ENCODE measurements around the gene SLMAP. TPM values are rescaled to one million over a fixed set of nuclear protein-coding genes. Genes with fewer than 3 reads are reported as not detected.

SLMAP gene
- polyA plus RNA-seq, 1 donor (not counting 4 experiments of a cell fraction or from before 2014, with no cell fraction given), result 58.0 TPM

- no peak overlapping the region for H3K4me2 ChIP-seq (ENCODE audit: control insufficient read depth, extremely low read depth, insufficient read depth, low read depth, low read length)
- no peak overlapping the region for H3K4me3 ChIP-seq (ENCODE audit: control insufficient read depth in 2 of 3, extremely low read depth in 1 of 3, insufficient read depth in 2 of 3, low read depth in 1 of 3, low read length in 3 of 3)
- H3K27me3 ChIP-seq (ENCODE audit: control insufficient read depth, extremely low read depth, insufficient read depth, low read length), result no peaks in the 10 kb centered on the region
- DNase-seq (ENCODE audit: low read depth, low spot score) (no peak), FAIRE-seq (no peak)
- H3K9me1 ChIP-seq (ENCODE audit: control insufficient read depth, extremely low read depth, insufficient read depth, low read length), result peaks cover 2% of the 10 kb centered on the region
- peaks cover 11% of the 10 kb centered on the region for H4K20me1 ChIP-seq (ENCODE audit: control insufficient read depth, extremely low read depth, insufficient read depth, low read length)
- peaks cover 94% of the 10 kb centered on the region for H3K79me2 ChIP-seq (ENCODE audit: control insufficient read depth, insufficient read depth, low read length)
- peaks cover 0 to 1% of the 10 kb centered on the region in 2 experiments for H3K36me3 ChIP-seq (ENCODE audit: control insufficient read depth in 2 of 2, extremely low read depth in 1 of 2, insufficient read depth in 2 of 2, low read length in 2 of 2)
- TF ChIP-seq CTCF (optimal IDR thresholded peaks at IDR 0.05 in 1 of 3, IDR thresholded peaks at IDR 0.05 in 1 of 3, conservative IDR thresholded peaks at IDR 0.05 in 1 of 3; ENCODE audit: extremely low read depth in 1 of 3, insufficient read depth in 2 of 3, low read length in 3 of 3) (no peak), EZH2 (IDR thresholded peaks at IDR 0.05; ENCODE audit: low read length) (no peak)
- H3K4me1 ChIP-seq (ENCODE audit: control insufficient read depth, extremely low read depth, insufficient read depth, low read length), result peaks cover 43% of the 10 kb centered on the region
- dilution Hi-C loops (cut with MboI; ENCODE audit: extremely low pct_ligation_motif_present, low sequenced_read_pairs), result no loop called here
- H3K9ac ChIP-seq (ENCODE audit: control insufficient read depth, extremely low read depth, insufficient read depth, low read length), result no peak overlapping the region
- H3K27ac ChIP-seq (ENCODE audit: control insufficient read depth, insufficient read depth, low read length), result peak overlapping the region; percentile 24
- H3K9me3 ChIP-seq (ENCODE audit: control insufficient read depth, low read depth, low read length), result no peaks in the 10 kb centered on the region
- H2AFZ ChIP-seq (ENCODE audit: control insufficient read depth, low read length), result no peak overlapping the region
These were observed 23.6 kb downstream of the SLMAP start for GRCh38 chr3:57779666-57780065.

- no peak overlapping the region for H3K4me3 ChIP-seq (ENCODE audit: control insufficient read depth in 2 of 3, extremely low read depth in 1 of 3, insufficient read depth in 2 of 3, low read depth in 1 of 3, low read length in 3 of 3)
- no peak overlapping the region for H3K9ac ChIP-seq (ENCODE audit: control insufficient read depth, extremely low read depth, insufficient read depth, low read length)
- no peaks in the 10 kb centered on the region for H3K27me3 ChIP-seq (ENCODE audit: control insufficient read depth, extremely low read depth, insufficient read depth, low read length)
- DNase-seq (ENCODE audit: low read depth, low spot score), result no peak
- H2AFZ ChIP-seq (ENCODE audit: control insufficient read depth, low read length), result no peak overlapping the region
- H3K4me1 ChIP-seq (ENCODE audit: control insufficient read depth, extremely low read depth, insufficient read depth, low read length), result peaks cover 54% of the 10 kb centered on the region
- peak overlapping the region; percentile 67 for H3K27ac ChIP-seq (ENCODE audit: control insufficient read depth, insufficient read depth, low read length)
- H3K9me1 ChIP-seq (ENCODE audit: control insufficient read depth, extremely low read depth, insufficient read depth, low read length), result peaks cover 5% of the 10 kb centered on the region
- peaks cover 19% of the 10 kb centered on the region for H4K20me1 ChIP-seq (ENCODE audit: control insufficient read depth, extremely low read depth, insufficient read depth, low read length)
- H3K9me3 ChIP-seq (ENCODE audit: control insufficient read depth, low read depth, low read length), result no peaks in the 10 kb centered on the region
- H3K4me2 ChIP-seq (ENCODE audit: control insufficient read depth, extremely low read depth, insufficient read depth, low read depth, low read length), result peak overlapping the region; percentile 60
- H3K79me2 ChIP-seq (ENCODE audit: control insufficient read depth, insufficient read depth, low read length), result peaks cover 95% of the 10 kb centered on the region
- peaks cover 0 to 1% of the 10 kb centered on the region in 2 experiments for H3K36me3 ChIP-seq (ENCODE audit: control insufficient read depth in 2 of 2, extremely low read depth in 1 of 2, insufficient read depth in 2 of 2, low read length in 2 of 2)
- TF ChIP-seq CTCF (optimal IDR thresholded peaks at IDR 0.05 in 1 of 3, IDR thresholded peaks at IDR 0.05 in 1 of 3, conservative IDR thresholded peaks at IDR 0.05 in 1 of 3; ENCODE audit: extremely low read depth in 1 of 3, insufficient read depth in 2 of 3, low read length in 3 of 3) (no peak), EZH2 (IDR thresholded peaks at IDR 0.05; ENCODE audit: low read length) (no peak)
- no peak for FAIRE-seq
- dilution Hi-C loops (cut with MboI; ENCODE audit: extremely low pct_ligation_motif_present, low sequenced_read_pairs), result no loop called here
These were observed 27.3 kb downstream of the SLMAP start for GRCh38 chr3:57783186-57784088.
